DND-41 (cell line): ENCODE data around the gene MAX.

Source experiments
- ATAC-seq: fragments of 200-7000 bp; cut with Tn5 transposase; 3 replicates; pipeline ENCODE4 v1.9.1; 2021; ENCODE audit warnings: low read depth; ENCODE audit not compliant: insufficient read depth
- DNase-seq: peaks from one replicate; pipeline ENCODE4 v3.0.0-alpha.2; 2020
- H2AFZ ChIP-seq: 2 replicates; pipeline ENCODE4 v1.6.0; 2012; ENCODE audit warnings: low read depth, low read length
- H3K27ac ChIP-seq: 2 replicates; pipeline ENCODE4 v1.5.1; 2012; ENCODE audit warnings: low read length, inconsistent platforms
- H3K27me3 ChIP-seq: fragments of 200-600 bp; sonication (generic); 2 replicates; pipeline ENCODE4 v1.6.0; 2012; ENCODE audit warnings: low read length, mild to moderate bottlenecking, inconsistent platforms; ENCODE audit not compliant: insufficient read depth, poor library complexity
- H3K36me3 ChIP-seq: 2 replicates; pipeline ENCODE4 v1.5.1; 2012; ENCODE audit warnings: low read length, inconsistent platforms; ENCODE audit not compliant: insufficient read depth
- H3K4me1 ChIP-seq: 2 replicates; pipeline ENCODE4 v1.5.1; 2012; ENCODE audit warnings: mild to moderate bottlenecking, low read length; ENCODE audit not compliant: insufficient read depth
- H3K4me2 ChIP-seq: 2 replicates; pipeline ENCODE4 v1.6.0; 2012; ENCODE audit warnings: mild to moderate bottlenecking, moderate library complexity, low read length, inconsistent platforms; ENCODE audit not compliant: insufficient read depth
- H3K4me3 ChIP-seq, 2 experiments: fragments of 200-600 bp in 1 of 2; shearing (Covaris generic) in 1 of 2; 2 replicates each; pipeline ENCODE4 v1.5.1; 2012 to 2016; ENCODE audit warnings: inconsistent platforms in 2 of 2, low read length in 2 of 2, mild to moderate bottlenecking in 2 of 2, low read depth in 1 of 2, moderate library complexity in 1 of 2
- H3K79me2 ChIP-seq: 2 replicates; pipeline ENCODE4 v1.6.0; 2012; ENCODE audit warnings: low read length, inconsistent platforms; ENCODE audit not compliant: insufficient read depth
- H3K9ac ChIP-seq: 2 replicates; pipeline ENCODE4 v1.6.0; 2012; ENCODE audit warnings: low read depth, mild to moderate bottlenecking, inconsistent platforms, low read length, moderate library complexity
- H3K9me3 ChIP-seq: 2 replicates; pipeline ENCODE4 v1.5.1; 2012; ENCODE audit warnings: low read length, moderate library complexity, mild to moderate bottlenecking, inconsistent platforms; ENCODE audit not compliant: insufficient read depth, severe bottlenecking
- H4K20me1 ChIP-seq: 2 replicates; pipeline ENCODE4 v1.6.0; 2012; ENCODE audit warnings: low read length; ENCODE audit not compliant: insufficient read depth
- EZH2 ChIP-seq: IDR thresholded peaks from 3 replicates; pipeline ENCODE4 v1.6.1; 2012; ENCODE audit warnings: borderline replicate concordance, low read depth, mild to moderate bottlenecking, moderate library complexity, low read length, inconsistent platforms; ENCODE audit not compliant: severe bottlenecking
- TF ChIP-seq, protein P1 (sequence below): IDR thresholded peaks from 2 replicates; pipeline ENCODE4 v1.5.1; 2012; ENCODE audit warnings: borderline replicate concordance, low read length, moderate library complexity, mild to moderate bottlenecking; ENCODE audit not compliant: poor library complexity, severe bottlenecking; ENCODE audit errors: extremely low read depth

MAX gene

GRCh38 chr14:65079768-65080167 lies 22.5 kb downstream of the MAX start:
- Histone ChIP-seq H3K27ac (no peak overlapping the region), H3K9me3 (no peaks in the 10 kb centered on the region), H2AFZ (no peak overlapping the region), H3K4me1 (no peaks in the 10 kb centered on the region), H3K27me3 (no peaks in the 10 kb centered on the region), H3K9ac (no peak overlapping the region), H4K20me1 (peaks cover 59% of the 10 kb centered on the region), H3K4me2 (no peak overlapping the region), H3K36me3 (peaks cover 97% of the 10 kb centered on the region), H3K79me2 (peaks cover 70% of the 10 kb centered on the region), H3K4me3 (no peak overlapping the region)
- TF ChIP-seq, protein P1, sequence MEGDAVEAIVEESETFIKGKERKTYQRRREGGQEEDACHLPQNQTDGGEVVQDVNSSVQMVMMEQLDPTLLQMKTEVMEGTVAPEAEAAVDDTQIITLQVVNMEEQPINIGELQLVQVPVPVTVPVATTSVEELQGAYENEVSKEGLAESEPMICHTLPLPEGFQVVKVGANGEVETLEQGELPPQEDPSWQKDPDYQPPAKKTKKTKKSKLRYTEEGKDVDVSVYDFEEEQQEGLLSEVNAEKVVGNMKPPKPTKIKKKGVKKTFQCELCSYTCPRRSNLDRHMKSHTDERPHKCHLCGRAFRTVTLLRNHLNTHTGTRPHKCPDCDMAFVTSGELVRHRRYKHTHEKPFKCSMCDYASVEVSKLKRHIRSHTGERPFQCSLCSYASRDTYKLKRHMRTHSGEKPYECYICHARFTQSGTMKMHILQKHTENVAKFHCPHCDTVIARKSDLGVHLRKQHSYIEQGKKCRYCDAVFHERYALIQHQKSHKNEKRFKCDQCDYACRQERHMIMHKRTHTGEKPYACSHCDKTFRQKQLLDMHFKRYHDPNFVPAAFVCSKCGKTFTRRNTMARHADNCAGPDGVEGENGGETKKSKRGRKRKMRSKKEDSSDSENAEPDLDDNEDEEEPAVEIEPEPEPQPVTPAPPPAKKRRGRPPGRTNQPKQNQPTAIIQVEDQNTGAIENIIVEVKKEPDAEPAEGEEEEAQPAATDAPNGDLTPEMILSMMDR = no peak
- no peak for TF ChIP-seq EZH2
- ATAC-seq (no peak), DNase-seq (no peak)

DNA sequence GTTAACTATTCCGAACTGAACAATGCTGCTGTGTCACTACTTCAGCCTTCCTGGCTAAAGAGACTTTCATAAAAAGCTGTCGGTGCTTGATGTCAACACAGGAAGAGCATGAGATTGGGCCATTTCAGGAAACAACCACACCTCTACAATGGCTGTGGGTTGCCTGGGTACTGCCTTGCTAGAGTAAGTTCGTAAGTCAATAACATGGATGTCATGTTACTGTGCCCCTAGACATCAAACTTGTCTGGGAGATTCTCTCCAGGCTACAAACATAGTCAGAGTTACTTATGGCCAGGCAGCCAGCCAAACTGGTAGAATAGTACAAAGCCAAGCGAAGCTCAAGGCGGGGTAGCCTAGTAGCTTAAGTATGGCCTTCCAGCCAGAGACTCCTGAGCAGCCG lies 23.1 kb downstream of the MAX start:
- Histone ChIP-seq H3K27me3 (no peaks in the 10 kb centered on the region), H2AFZ (no peak overlapping the region), H3K4me1 (no peaks in the 10 kb centered on the region), H3K36me3 (peaks cover 97% of the 10 kb centered on the region), H3K9me3 (no peaks in the 10 kb centered on the region), H3K79me2 (peaks cover 65% of the 10 kb centered on the region), H3K4me3 (no peak overlapping the region), H4K20me1 (peaks cover 62% of the 10 kb centered on the region), H3K9ac (no peak overlapping the region), H3K4me2 (no peak overlapping the region), H3K27ac (no peak overlapping the region)
- ATAC-seq (no peak), DNase-seq (no peak)
- TF ChIP-seq EZH2 = no peak
- TF ChIP-seq, protein P1 = no peak

- no peaks in the 10 kb centered on the region for H3K27me3 ChIP-seq
- H4K20me1 ChIP-seq = peaks cover 64% of the 10 kb centered on the region
- DNase-seq (no peak), ATAC-seq (no peak)
- H3K36me3 ChIP-seq = peaks cover 96% of the 10 kb centered on the region
- H3K4me2 ChIP-seq = no peak overlapping the region
- H3K4me1 ChIP-seq = no peaks in the 10 kb centered on the region
- no peaks in the 10 kb centered on the region for H3K9me3 ChIP-seq
- H2AFZ ChIP-seq = no peak overlapping the region
- TF ChIP-seq, protein P1 = no peak
- TF ChIP-seq EZH2 = no peak
- H3K4me3 ChIP-seq = no peak overlapping the region
- H3K79me2 ChIP-seq = peaks cover 46% of the 10 kb centered on the region
- H3K27ac ChIP-seq = no peak overlapping the region
- H3K9ac ChIP-seq = no peak overlapping the region
Observed at GRCh38 chr14:65077318-65077717, 25.0 kb downstream of the MAX start.

DNA sequence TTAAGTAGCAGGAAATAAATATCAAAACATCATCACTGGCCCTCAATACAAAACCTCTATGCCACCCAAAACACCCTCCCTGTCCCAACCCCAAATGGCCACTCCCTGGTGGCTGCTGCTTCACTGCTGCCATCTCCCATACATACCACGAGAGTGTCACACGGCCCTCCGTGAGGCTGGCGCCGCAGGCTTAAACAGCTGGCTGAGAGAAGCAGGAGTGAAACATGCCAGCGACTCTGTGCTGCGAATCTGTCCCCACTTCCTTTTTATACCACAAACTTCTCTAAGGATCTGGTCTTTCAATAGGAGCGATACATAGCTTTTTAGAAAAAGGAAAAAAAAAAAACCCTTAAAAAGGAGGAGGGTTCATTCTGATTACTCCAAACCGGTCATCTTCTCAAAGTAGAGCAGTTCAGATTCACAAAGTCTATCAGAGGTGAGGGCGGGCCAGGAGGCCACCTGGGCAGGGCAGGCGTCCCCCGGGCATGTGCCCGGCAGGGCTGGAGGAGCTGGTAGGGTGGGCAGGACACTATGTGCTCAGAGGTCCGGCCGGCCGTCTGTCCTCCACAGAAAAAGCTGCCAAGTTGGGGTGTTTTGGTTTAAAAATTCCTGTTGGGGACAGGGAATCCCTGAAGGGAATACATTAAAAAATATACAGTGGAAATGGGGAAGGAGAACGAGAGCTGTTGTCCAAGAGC lies 26.5 kb downstream of the MAX start:
- no peak overlapping the region for H3K27ac ChIP-seq
- no peaks in the 10 kb centered on the region for H3K27me3 ChIP-seq
- TF ChIP-seq EZH2 = no peak
- TF ChIP-seq, protein P1 = no peak
- H3K4me2 ChIP-seq = no peak overlapping the region
- H3K4me1 ChIP-seq = no peaks in the 10 kb centered on the region
- no peaks in the 10 kb centered on the region for H3K9me3 ChIP-seq
- ATAC-seq = peak; percentile 32; the same call in 1 of the 3 replicates
- DNase-seq = no peak
- peaks cover 89% of the 10 kb centered on the region for H3K36me3 ChIP-seq
- H3K4me3 ChIP-seq = no peak overlapping the region
- H3K9ac ChIP-seq = no peak overlapping the region
- H3K79me2 ChIP-seq = peaks cover 30% of the 10 kb centered on the region
- peaks cover 49% of the 10 kb centered on the region for H4K20me1 ChIP-seq
- no peak overlapping the region for H2AFZ ChIP-seq
